Gastrocnemius medialis (tissue), 4 donors: ENCODE measurements around the gene SCLY. TPM values are rescaled to one million over a fixed set of nuclear protein-coding genes. Genes with fewer than 3 reads are reported as not detected.

Experiments
- ATAC-seq, 2 donors: fragments of 150-250 bp; one replicate each; pipeline ENCODE4 v1.9.1; 2016
- DNase-seq, 2 donors: peaks; one replicate each; pipeline ENCODE4 v3.0.0-alpha.2; 2019
- H3K27ac ChIP-seq, 4 donors: fragments of 200-600 bp; sonication (generic); 1 replicate in 1 of 4; 2 replicates in 3 of 4; pipeline ENCODE4 v1.5.1; 2016 to 2018; ENCODE audit warnings: mild to moderate bottlenecking in 2 of 4, moderate library complexity in 1 of 4
- H3K27me3 ChIP-seq, 3 donors: fragments of 200-600 bp; sonication (generic) in 2 of 3; 1 replicate in 1 of 3; 2 replicates in 2 of 3; pipeline versions ENCODE4 v1.5.1 to v1.6.0; 2016 to 2019; ENCODE audit warnings: mild to moderate bottlenecking in 1 of 3, moderate library complexity in 1 of 3
- H3K36me3 ChIP-seq, 2 donors: fragments of 200-600 bp; sonication (generic) in 1 of 2; one replicate each; pipeline ENCODE4 v1.5.1; 2017 to 2018
- H3K4me1 ChIP-seq, 2 donors: fragments of 200-600 bp; sonication (generic) in 1 of 2; one replicate each; pipeline ENCODE4 v1.5.1; 2016 to 2017; ENCODE audit warnings: mild to moderate bottlenecking in 2 of 2
- H3K4me3 ChIP-seq, 4 donors: fragments of 200-600 bp; sonication (generic) in 3 of 4; 1 replicate in 1 of 4; 2 replicates in 3 of 4; pipeline ENCODE4 v1.5.1; 2016 to 2019; ENCODE audit warnings: mild to moderate bottlenecking in 2 of 4
- H3K9me3 ChIP-seq, 3 donors: fragments of 200-600 bp; sonication (generic) in 2 of 3; 1 replicate in 1 of 3; 2 replicates in 2 of 3; pipeline ENCODE4 v1.5.1; 2016 to 2019
- POLR2A ChIP-seq, 2 donors: fragments of 450-650 bp; IDR thresholded peaks; one replicate each; pipeline ENCODE4 v1.6.1; 2017; ENCODE audit warnings: antibody characterized with exemption in 2 of 2, mild to moderate bottlenecking in 2 of 2, moderate library complexity in 2 of 2
- in situ Hi-C, 4 donors: fragments of 200-750 bp; cut with MboI; loops; one replicate each; pipeline versions ENCODE4 v1.15.0 to v1.8.0; 2017; ENCODE audit warnings: low sequenced_read_pairs in 4 of 4
- intact Hi-C: fragments of 100-400 bp; cut with DNase I; formaldehyde crosslinking; loops from one replicate; pipeline ENCODE4 v1.15.1; 2023; ENCODE audit warnings: low total_unique reads
- total RNA-seq, 4 donors: library from RNA; depleted of rRNA; stranded (reverse); fragments of >200 nt; gene quantifications; one replicate each; pipeline versions ENCODE4 v1.1.0 to v1.2.3, GENCODE V29; 2016
- TF ChIP-seq, protein P1 (sequence below), 5 experiments: fragments of 450-650 bp in 3 of 5; fragments of 200-600 bp in 2 of 5; sonication (generic) in 2 of 5; IDR thresholded peaks in 4 of 5; conservative IDR thresholded peaks in 1 of 5; 1 replicate in 4 of 5; 2 replicates in 1 of 5; pipeline ENCODE4 v1.5.1; 2016 to 2019; ENCODE audit warnings: antibody characterized with exemption in 5 of 5, mild to moderate bottlenecking in 3 of 5, moderate library complexity in 3 of 5

The SCLY gene
- total RNA-seq, 4 donors from 2014 or later, result 3.3 to 9.7 (median 5.6) TPM

DNA sequence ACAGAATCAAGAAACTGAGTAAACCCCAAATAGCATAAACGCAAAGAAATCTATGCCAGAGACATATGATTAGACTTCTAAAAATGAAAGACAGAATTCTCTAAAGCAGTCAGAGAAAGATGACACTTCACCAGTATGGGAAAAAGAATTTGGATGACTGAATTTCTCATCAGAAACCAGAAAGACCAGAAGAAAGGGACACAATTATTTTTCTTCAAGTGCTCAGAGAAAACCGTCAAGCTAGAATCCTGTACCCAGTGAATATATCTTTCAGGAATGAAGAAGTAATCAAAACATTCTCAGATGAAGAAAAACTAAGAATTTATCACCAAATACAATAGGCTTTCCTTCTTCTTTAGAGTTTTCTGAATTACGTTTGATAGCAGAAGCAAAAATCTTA, 25.1 kb downstream of the SCLY start:
- H3K4me1 ChIP-seq, result no peaks in the 10 kb centered on the region
- no peak overlapping the region for H3K27ac ChIP-seq
- no peaks in the 10 kb centered on the region for H3K27me3 ChIP-seq
- in situ Hi-C loops (no loop called here), intact Hi-C loops (no loop called here)
- H3K9me3 ChIP-seq, result no peaks in the 10 kb centered on the region
- H3K4me3 ChIP-seq, result no peak overlapping the region
- H3K36me3 ChIP-seq, result peaks cover 0 to 26% of the 10 kb centered on the region in 2 donors
- no peak for TF ChIP-seq POLR2A (IDR thresholded peaks at IDR 0.05)
- TF ChIP-seq, protein P1, sequence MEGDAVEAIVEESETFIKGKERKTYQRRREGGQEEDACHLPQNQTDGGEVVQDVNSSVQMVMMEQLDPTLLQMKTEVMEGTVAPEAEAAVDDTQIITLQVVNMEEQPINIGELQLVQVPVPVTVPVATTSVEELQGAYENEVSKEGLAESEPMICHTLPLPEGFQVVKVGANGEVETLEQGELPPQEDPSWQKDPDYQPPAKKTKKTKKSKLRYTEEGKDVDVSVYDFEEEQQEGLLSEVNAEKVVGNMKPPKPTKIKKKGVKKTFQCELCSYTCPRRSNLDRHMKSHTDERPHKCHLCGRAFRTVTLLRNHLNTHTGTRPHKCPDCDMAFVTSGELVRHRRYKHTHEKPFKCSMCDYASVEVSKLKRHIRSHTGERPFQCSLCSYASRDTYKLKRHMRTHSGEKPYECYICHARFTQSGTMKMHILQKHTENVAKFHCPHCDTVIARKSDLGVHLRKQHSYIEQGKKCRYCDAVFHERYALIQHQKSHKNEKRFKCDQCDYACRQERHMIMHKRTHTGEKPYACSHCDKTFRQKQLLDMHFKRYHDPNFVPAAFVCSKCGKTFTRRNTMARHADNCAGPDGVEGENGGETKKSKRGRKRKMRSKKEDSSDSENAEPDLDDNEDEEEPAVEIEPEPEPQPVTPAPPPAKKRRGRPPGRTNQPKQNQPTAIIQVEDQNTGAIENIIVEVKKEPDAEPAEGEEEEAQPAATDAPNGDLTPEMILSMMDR (IDR thresholded peaks at IDR 0.05 in 4 of 5, conservative IDR thresholded peaks at IDR 0.05 in 1 of 5), result no peak
- ATAC-seq (no peak), DNase-seq (no peak)

DNA sequence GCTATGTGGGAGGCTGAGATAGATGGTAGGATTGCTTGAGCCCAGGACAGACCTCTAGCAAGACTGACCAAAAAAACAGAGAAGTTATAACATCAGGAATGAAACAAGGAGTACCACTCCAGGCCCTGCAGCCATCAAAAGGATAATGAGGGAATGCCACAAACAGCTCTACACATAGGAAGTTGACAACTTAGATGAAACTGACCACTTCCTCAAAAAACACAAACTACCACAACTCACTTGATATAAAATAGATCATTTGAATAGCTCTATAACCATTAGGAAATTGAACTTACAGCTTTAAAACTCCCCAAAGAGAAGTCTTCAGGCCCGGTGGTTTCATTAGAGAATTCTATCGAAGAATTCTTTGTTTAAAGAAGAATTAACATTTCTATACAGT, 26.4 kb downstream of the SCLY start:
- H3K4me3 ChIP-seq, result no peak overlapping the region
- H3K4me1 ChIP-seq, result no peaks in the 10 kb centered on the region
- H3K36me3 ChIP-seq, result peaks cover 0 to 19% of the 10 kb centered on the region in 2 donors
- H3K27me3 ChIP-seq, result no peaks in the 10 kb centered on the region
- no peak overlapping the region for H3K27ac ChIP-seq
- TF ChIP-seq, protein P1 (IDR thresholded peaks at IDR 0.05 in 4 of 5, conservative IDR thresholded peaks at IDR 0.05 in 1 of 5), result no peak
- no peaks in the 10 kb centered on the region for H3K9me3 ChIP-seq
- no peak for DNase-seq
- intact Hi-C loops, result no loop called here
- in situ Hi-C loops, result no loop called here
- ATAC-seq, result no peak

DNA sequence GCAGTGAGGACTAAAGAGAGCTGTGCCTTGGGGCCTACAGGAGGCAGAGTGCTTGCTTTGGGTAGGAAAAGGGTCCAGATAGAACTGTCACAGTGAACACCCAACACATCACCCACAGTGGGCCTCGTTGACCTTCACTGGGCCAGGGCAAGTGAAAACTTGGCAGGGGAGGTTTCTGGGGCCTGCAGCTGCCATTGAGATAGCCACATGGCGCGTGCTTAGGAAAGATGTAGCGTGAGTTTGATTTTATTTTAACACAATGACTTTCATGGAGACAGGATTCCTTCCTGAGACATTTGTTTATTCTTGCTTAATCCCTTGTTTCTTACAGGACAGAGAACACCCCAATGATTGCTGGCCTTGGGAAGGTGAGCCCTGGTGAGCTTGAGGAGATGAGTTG, 30.1 kb downstream of the SCLY start:
- Histone ChIP-seq H3K27ac (no peak overlapping the region), H3K9me3 (no peaks in the 10 kb centered on the region), H3K27me3 (no peaks in the 10 kb centered on the region), H3K36me3 (no peaks in the 10 kb centered on the region), H3K4me1 (no peaks in the 10 kb centered on the region), H3K4me3 (no peak overlapping the region)
- intact Hi-C loops (no loop called here), in situ Hi-C loops (no loop called here)
- no peak for DNase-seq
- no peak for ATAC-seq
- TF ChIP-seq POLR2A (IDR thresholded peaks at IDR 0.05), result no peak
- TF ChIP-seq, protein P1 (IDR thresholded peaks at IDR 0.05 in 4 of 5, conservative IDR thresholded peaks at IDR 0.05 in 1 of 5), result no peak

DNA sequence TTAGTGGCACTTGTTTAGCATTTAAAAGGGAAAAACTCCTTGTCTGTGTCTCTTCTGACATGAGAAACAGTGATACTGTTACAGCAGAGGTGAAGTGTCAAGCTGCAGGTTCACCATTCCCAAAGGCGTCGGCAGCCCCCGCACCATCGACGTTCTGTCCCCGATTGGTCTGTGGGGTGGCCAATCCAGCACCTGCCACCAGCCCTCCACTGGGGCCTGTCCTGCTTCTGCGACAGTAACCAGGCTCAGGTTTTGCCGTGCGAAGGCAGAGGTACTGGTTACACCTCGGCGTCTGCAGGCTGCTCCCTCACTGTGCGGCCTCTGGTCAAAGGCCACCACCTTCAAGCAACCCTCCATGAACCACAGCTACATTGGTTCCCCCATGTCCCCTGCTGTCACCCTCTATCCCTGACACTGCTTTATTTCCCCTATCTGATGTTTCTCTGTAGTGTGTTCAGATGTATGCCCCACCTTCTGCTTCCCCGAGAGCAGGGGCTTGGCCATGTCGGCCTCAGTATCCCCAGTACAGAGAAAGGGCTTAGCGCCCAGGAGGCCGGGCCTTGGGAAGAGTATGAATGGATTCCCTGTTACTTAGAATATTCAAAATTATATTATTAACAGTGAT, 30.7 kb downstream of the SCLY start:
- Histone ChIP-seq H3K4me1 (no peaks in the 10 kb centered on the region), H3K27me3 (no peaks in the 10 kb centered on the region), H3K9me3 (no peaks in the 10 kb centered on the region), H3K36me3 (no peaks in the 10 kb centered on the region), H3K27ac (no peak overlapping the region), H3K4me3 (no peak overlapping the region)
- ATAC-seq, result no peak
- no peak for DNase-seq
- intact Hi-C loops (no loop called here), in situ Hi-C loops (no loop called here)
- TF ChIP-seq, protein P1 (IDR thresholded peaks at IDR 0.05 in 4 of 5, conservative IDR thresholded peaks at IDR 0.05 in 1 of 5), result no peak
- no peak for TF ChIP-seq POLR2A (IDR thresholded peaks at IDR 0.05)

DNA sequence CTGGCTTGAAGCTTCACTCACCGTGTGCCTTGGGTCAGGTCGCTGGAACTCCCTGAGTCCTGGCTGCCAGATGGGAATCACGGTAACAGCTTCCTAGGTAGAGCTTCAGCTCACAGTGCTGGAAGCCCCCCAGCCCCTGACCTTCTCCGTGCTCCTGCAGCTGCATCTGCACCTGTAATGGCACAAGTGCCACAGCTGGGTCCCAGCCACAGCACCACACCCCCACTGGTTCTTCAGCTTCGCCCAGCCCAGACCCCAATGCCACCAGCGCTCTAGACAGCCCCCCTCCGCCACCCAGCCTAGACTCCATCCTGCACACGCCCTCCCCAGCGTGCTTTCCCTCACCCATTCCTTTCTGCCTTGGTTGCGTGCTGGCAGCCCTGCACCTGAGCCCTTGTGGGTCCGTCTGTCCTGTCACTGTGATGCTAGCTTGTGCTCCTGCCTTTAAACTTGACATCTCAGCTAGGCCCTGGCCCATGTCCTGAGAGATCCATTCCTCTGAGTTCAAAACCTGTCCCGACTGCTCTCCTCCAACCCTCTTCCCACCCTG, 31.8 kb downstream of the SCLY start:
- intact Hi-C loops, result no loop called here
- in situ Hi-C loops, result no loop called here
- Histone ChIP-seq H3K4me1 (no peaks in the 10 kb centered on the region), H3K36me3 (no peaks in the 10 kb centered on the region), H3K4me3 (no peak overlapping the region), H3K9me3 (no peaks in the 10 kb centered on the region), H3K27ac (no peak overlapping the region), H3K27me3 (no peaks in the 10 kb centered on the region)
- DNase-seq, result no peak
- TF ChIP-seq, protein P1 (IDR thresholded peaks at IDR 0.05 in 4 of 5, conservative IDR thresholded peaks at IDR 0.05 in 1 of 5), result no peak
- no peak for TF ChIP-seq POLR2A (IDR thresholded peaks at IDR 0.05)
- ATAC-seq, result no peak
